HepG2 (cell line): ENCODE measurements around the gene ROMO1. TPM values are rescaled to one million over a fixed set of nuclear protein-coding genes. Genes with fewer than 3 reads are reported as not detected.

Experiments
- GABPA ChIP-seq, 2 experiments: IDR thresholded peaks; 2 replicates each; pipeline ENCODE4 v1.6.1; 2011 to 2016; ENCODE audit warnings: low read depth in 2 of 2, low read length in 1 of 2, missing biosample characterization in 1 of 2, missing genetic modification characterization in 1 of 2
- GABPB1 ChIP-seq: IDR thresholded peaks from 2 replicates; pipeline ENCODE4 v1.6.1; 2016; ENCODE audit warnings: mild to moderate bottlenecking, missing genetic modification reagents, moderate library complexity, missing compliant biosample characterization
- NPAS2 ChIP-seq: sonication (generic); formaldehyde crosslinking; IDR thresholded peaks from 2 replicates; pipeline ENCODE4 v1.8.0; 2022; ENCODE audit warnings: mild to moderate bottlenecking, missing genetic modification reagents, borderline replicate concordance
- ZBTB4 ChIP-seq: sonication (generic); formaldehyde crosslinking; IDR thresholded peaks from 2 replicates; pipeline ENCODE4 v1.4.0; 2020; ENCODE audit warnings: missing genetic modification reagents, mild to moderate bottlenecking, borderline replicate concordance
- ZNF609 ChIP-seq: sonication (generic); formaldehyde crosslinking; IDR thresholded peaks from 2 replicates; pipeline ENCODE4 v1.4.0; 2020; ENCODE audit warnings: mild to moderate bottlenecking, missing genetic modification reagents, borderline replicate concordance
- ZSCAN31 ChIP-seq: sonication (generic); formaldehyde crosslinking; IDR thresholded peaks from 2 replicates; pipeline ENCODE4 v1.5.0; 2020; ENCODE audit warnings: low read depth, mild to moderate bottlenecking, missing genetic modification reagents
- polyA plus RNA-seq, 8 experiments: library from polyadenylated mRNA; depleted of rRNA in 3 of 8; stranded (reverse) in 7 of 8; unstranded in 1 of 8; fragments of >200 nt; fragmentation: Illumina TruSeq in 4 of 8; extraction: Trizol in 4 of 8; gene quantifications; 2 replicates each; pipeline versions ENCODE4 v1.2.1 to v1.2.3, GENCODE V29; 2011 to 2016; ENCODE audit warnings: low read depth in 4 of 8, missing spikeins in 1 of 8, mixed read lengths in 1 of 8; ENCODE audit not compliant: insufficient read depth in 1 of 8
- total RNA-seq, 5 experiments: library from RNA; depleted of rRNA; stranded (reverse); fragments of >200 nt; fragmentation: Illumina TruSeq; extraction: Trizol; gene quantifications; 2 replicates each; pipeline ENCODE4 v1.2.3, GENCODE V29; 2016; ENCODE audit warnings: low read depth in 1 of 5

Gene ROMO1
- total and polyA plus RNA-seq, 2 of the 13 experiments (the other 11 are each of a cell fraction or from before 2014, with no cell fraction given) = 636 to 755 TPM

DNA sequence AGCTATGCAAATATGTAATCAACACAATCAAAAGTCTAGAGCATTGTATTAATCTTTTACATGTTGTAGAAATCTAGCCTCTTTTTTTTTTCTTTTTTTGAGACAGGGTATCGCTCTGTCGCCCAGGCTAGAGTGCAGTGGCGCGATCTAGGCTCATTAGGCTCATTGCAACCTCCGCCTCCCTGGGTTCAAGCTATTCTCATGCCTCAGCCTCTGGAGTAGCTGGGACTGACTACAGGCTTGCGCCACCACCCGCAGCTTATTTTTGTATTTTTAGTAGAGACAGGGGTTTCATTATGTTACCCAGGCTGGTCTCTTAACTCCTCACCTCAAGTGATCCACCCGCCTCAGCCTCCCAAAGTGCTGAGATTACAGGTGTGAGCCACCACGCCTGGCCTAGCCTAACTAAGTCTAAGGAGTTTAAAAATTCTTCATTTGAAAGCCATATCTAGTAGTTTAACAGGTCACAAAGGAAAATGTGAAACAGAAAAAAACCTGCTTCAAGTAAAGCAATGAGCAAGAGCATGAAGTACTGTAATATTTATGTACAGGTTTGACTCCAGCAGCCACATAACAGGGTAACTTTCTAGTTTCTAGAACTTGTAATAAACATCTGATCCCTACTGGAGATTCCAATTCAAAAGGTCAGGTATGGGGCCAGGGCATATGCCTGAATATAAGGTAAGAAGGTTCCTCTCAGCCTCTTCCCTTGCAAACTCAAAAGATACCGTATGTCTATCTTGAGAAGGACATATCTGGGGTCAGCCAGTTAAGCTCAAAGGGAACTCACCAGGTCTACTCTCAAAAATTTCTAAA lies 38.9 kb upstream of the ROMO1 start (continued):
- TF ChIP-seq GABPB1 (CRISPR knock-in tag) (0 out of 2 replicates have a peak, but pooled peaks have one; percentile 20), ZSCAN31 (CRISPR knock-in tag) (no peak), ZNF609 (0 out of 2 replicates have a peak, but pooled peaks have one; percentile 13), GABPA (IDR thresholded peaks at IDR 0.05; ENCODE audit: low read depth, low read length) (no peak), GABPA (CRISPR knock-in tag; IDR thresholded peaks at IDR 0.05; ENCODE audit: low read depth) (no peak), ZBTB4 (CRISPR knock-in tag) (0 out of 2 replicates have a peak, but pooled peaks have one; percentile 31), NPAS2 (CRISPR knock-in tag) (no peak)
- TF ChIP-seq, all 625 proteins: peak for 10
